ENCODE results near the gene PCNT.
"Not testable (repeated sequence)": the region's sequence is repeated elsewhere in the genome, so short reads cannot be mapped to it uniquely, and the experiment has no call there.

The PCNT gene

DNA sequence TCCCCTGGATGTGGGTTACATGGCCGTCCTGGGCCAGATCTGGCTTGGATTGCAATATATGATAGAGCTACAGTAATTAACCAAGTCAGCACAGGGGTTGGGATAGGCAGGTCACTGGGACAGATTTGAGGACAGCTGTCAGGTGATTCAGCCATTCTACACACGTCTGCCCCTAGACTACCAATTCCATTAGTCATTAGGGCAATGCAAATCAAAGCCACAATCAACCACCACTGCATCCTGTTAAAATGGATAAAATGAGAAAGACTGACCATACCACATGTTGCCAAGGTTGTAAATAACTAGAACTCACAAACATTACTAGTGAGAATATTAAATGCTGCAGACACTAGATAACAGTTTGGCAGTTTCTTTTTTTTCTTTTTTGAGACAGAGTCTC lies 16.3 kb upstream of the PCNT start:
- no peak for DNase-seq (ENCODE audit: low spot score)
- no peak for FAIRE-seq

DNA sequence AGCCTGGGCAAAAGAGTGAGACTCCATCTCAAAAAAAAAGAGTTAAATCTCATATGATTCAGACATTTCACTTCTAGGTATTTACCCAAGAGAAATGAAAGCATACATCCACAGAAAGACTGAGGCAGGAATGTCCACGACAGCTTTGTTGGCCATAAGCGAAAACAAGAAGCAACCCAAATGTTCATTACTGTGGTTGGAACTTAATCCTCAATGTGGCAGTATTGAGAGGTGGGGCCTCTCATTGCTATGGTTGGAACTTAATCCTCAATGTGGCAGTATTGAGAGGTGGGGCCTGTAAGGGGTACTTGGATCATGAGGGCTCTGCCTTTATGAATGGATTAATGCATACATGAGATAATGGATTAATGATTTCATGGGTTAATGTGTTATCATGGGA lies 15.5 kb upstream of the PCNT start:
- FAIRE-seq (no peak), DNase-seq (ENCODE audit: low spot score) (no peak)

DNA sequence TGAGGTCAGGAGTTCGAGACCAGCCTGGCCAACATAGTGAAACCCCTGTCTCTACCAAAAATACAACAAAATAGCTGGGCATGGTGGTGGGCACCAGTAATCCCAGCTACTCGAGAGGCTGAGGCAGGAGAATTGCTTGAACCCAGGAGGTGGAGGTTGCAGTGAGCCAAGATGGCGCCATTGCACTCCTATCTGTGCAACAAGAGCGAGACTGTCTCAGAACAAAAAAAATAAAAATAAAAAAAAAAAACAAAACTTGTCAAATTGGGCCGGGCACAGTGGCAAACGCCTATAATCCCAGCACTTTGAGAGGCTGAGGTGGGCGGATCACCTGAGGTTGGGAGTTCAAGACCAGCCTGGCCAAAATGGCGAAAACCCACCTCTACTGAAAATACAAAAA lies 13.7 kb upstream of the PCNT start:
- DNase-seq (ENCODE audit: low spot score); FAIRE-seq: not testable (repeated sequence)

DNA sequence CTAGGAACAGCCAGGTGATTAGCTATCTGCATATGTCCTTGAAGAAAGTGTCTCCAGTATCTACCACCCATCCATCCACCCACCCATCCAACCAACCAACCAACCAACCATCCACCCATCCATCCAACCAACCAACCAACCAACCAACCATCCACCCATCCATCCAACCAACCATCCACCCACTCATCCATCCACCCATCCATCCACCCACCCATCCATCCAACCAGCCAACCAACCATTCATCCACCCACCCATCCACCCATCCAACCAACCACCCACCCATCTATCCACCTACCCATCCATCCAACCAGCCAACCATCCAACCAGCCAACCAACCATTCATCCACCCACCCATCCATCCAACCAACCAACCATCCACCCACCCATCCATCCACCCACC lies 12.4 kb upstream of the PCNT start:
- FAIRE-seq (peak; percentile 83), DNase-seq (ENCODE audit: low spot score) (no peak)

DNA sequence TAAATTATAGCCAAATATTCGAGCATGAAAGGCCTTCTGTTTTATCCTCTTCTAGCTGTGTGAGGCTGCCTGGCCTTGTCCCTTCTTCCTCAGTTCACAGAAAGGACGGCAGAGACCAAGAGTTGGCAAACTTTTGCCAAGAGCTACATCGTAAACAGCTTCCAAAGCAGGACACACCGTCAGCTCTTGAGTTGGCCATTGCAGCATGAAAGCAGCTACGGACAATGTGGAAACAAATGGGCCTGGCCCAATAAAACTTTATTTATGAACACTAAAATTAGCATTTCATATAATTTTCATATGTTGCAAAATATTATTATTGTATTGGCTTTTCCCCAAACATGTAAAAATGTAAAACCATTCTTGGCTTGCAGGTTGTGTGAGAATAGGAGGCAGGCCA lies 11.0 kb upstream of the PCNT start:
- DNase-seq (ENCODE audit: low spot score) = no peak
- no peak for FAIRE-seq

GRCh38 chr21:46314441-46315020 lies 9.4 kb upstream of the PCNT start:
- DNase-seq (ENCODE audit: low spot score) = no peak
- FAIRE-seq = no peak

DNA sequence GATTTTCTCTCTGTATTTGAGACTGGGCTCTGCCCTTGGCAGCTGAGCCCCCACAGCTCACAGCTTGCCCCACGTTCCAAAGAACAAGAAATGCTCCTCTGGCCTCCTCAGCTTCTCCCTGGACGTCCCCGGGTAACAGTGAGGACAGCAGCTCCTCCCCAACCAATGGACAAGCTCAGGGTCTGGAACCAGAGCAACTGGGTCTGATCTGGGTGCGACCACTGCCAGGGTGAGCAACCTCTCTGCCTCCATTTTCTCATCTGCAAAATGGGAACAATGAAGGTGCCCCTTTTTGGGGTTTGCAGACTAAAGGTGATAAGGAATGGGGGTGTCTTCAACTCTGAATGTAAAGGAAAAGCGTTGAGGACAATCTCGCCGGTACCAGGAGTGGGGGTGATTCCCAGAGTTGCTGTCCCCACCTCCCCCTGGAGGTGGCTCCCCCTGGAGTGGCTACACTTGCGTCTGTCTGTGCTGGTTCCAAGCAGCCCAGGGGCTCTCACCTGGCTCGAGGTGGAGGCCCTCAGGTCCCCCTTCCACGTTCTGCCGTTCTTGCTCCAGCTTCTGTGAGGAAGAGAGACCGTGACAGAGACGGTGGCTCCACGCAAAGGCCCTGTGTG lies 7.1 kb upstream of the PCNT start:
- no peak for FAIRE-seq
- DNase-seq (ENCODE audit: low spot score) = no peak

DNA sequence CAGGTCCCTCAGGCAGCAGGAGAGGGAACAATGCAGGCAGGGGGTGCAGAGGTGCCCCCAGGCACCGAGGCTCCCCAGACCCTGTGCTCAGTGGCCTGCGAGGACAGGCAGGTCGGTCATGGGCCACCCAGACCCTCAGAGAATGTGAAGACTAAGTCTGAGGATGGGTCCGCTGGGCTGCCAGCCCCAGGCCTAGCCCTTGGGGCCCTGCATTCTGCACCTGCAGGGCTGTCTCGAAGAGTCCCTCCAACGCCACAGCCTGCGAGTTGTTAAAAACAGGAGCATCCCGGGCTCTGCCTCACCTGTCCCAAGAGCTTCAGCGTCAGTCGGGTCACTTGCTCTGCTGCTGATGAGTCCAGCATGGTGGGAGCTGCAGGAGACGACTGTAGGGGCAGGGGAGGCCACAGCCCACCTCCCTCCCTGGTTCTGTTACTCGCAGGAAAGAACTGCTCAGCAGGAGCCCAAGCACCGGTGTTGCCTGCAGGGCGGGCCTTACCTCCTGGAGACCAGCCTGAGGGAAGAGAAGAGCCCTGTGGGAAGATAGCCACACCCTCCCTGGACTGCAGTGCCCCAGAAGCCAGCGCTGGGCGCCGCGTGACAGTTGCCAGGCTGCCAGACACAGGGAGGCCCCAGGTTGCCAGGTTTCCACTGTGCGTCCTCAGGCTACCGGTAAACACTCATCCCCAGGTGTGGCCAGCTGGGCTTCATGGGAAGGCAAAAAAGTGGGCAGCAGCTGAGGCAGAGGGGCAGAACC lies 6.1 kb upstream of the PCNT start:
- DNase-seq (ENCODE audit: low spot score) (no peak), FAIRE-seq (no peak)

GRCh38 chr21:46318464-46318845 lies 5.5 kb upstream of the PCNT start:
- no peak for FAIRE-seq
- no peak for DNase-seq (ENCODE audit: low spot score)

- no peak for FAIRE-seq
- DNase-seq (ENCODE audit: low spot score) = no peak
Observed at GRCh38 chr21:46319186-46319585, 4.8 kb upstream of the PCNT start.

- no peak for DNase-seq (ENCODE audit: low spot score)
- FAIRE-seq = no peak
Observed at GRCh38 chr21:46320331-46320801, 3.6 kb upstream of the PCNT start.

GRCh38 chr21:46322351-46323226 lies 1.4 kb upstream of the PCNT start:
- FAIRE-seq (no peak), DNase-seq (ENCODE audit: low spot score) (no peak)

DNA sequence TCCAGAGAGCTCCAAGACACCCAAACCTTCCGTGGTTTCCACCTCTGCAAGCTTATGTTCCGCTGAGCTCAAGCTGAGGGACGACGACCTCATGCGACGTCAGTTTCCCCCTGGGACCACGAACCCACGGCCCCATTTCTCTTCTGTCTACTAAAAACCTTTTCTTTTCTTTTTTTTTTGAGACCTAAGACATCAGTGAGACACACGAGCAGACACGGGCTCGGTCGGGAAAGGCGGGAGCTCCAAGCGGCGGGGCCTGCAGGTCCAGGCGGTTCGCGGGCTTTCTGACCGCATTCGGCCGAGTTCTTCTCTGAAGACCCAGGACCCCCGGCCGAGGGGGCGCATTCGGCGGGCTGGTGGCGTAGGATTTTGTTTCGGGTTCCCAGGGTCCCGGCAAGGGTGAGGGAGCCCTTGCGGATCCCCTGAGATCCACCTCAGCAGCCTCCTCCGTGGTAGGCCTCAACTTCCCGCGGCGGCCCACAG lies 688 bp upstream of the PCNT start:
- no peak for DNase-seq (ENCODE audit: low spot score)
- no peak for FAIRE-seq

DNA sequence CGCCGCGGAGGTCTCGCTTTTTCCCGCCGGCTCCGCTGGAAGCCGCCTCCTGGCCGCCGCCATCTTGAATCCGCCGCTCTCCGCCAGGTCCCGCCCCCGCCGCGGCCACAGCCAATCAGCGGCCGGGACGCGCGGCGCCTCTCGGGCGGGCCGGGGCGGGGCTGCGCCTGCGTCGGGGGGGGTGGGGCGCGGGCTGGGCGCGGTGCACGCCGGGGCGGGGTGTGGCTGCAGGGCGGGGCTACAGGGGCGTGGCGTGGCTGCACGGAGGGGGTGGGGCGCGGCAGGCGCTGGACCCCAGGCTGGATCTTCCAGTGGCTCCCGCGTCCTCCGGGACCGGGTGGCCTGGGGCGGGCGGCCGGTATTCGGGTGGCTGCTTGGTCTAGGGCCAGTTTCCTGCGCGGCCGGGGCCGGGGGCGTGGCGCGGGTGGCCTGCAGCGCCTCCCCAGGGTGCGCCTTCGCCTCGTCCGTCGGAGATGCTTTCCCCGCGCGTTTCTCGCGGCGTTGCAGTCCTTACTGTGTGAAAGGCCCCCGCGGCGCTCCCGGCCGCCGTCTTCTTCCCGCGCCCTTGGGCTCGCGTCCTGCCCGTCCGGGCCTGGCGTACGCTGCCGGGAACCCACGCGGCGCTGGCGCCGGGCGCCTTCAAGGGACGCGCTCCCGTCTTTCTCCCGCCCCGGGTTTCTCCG lies 575 bp downstream of the PCNT start:
- peak; percentile 20 for FAIRE-seq
- peak; percentile 96 for DNase-seq (ENCODE audit: low spot score)

- FAIRE-seq (no peak), DNase-seq (ENCODE audit: low spot score) (peak; percentile 68)
Observed at GRCh38 chr21:46325073-46325912, 1.3 kb downstream of the PCNT start.

DNA sequence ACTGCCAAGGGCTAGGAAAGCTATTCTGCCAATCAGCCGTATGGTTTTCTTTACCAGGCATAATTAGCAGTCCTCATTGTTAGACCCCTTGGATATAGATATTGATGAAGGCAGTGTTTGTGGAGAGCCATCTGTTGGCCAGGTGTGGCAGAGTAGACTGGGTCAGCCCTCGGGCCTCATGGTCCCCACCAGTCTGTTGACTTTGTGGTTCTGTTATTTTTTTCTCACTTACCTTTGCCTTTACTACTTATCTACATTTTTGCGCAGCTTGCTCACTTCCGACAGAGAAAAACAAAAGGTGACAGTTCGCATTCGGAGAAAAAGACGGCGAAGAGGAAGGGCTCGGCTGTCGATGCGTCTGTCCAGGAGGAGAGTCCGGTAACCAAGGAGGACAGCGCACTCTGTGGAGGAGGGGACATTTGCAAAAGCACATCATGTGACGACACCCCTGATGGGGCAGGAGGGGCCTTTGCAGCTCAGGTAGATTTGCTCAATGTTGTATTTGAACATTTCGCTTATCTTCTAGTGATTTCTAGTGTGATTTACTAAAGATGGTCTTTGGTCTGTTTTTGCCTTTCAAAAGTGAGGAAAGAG lies 2.3 kb downstream of the PCNT start:
- no peak for DNase-seq (ENCODE audit: low spot score)
- no peak for FAIRE-seq

DNA sequence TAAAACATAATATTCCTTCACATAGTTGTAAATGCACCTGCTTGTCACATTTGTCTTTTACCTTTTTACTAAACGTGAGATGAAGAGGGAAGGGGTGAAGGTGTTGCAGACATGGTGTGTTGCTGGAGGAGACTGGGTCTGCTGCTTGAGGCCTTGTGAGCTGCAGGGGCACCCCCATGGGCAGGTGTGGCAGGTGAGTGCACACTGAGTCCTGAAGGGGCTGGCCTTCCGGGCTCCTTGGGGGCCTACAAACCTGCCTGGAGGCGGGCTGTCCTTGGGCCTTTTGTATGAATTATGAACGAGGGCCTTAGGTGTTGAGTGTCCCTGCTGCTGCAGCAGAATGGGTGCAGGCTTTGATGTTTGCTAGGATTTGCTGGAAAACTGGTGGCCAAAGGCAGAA lies 3.8 kb downstream of the PCNT start:
- DNase-seq (ENCODE audit: low spot score) (no peak), FAIRE-seq (no peak)

DNA sequence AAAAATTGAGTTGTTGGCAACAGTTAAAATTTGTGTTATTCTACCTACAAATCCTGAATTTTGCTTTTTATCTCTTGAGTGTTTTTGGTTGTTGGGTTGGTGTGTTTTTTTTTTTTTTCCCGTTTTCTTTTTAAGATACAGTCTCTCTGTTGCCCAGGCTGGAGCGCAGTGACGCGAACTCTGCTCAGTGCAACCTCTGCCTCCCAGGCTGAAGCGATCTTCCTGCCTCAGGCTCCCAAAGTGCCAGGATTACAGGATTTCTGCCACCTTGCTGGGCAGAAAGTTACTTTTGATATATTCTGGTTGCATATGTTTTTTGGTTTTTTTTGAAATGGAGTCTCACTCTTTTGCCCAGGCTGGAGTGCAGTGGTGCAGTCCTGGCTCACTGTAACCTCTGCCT lies 4.2 kb downstream of the PCNT start:
- FAIRE-seq (no peak), DNase-seq (ENCODE audit: low spot score) (no peak)

- FAIRE-seq (no peak), DNase-seq (ENCODE audit: low spot score) (no peak)
Observed at GRCh38 chr21:46329796-46330195, 5.8 kb downstream of the PCNT start.
